Stimulated activated CD8-positive, alpha-beta memory T cell treated with anti-CD3 and anti-CD28 coated beads, Interleukin-12 subunit alpha, Interleukin-12 subunit beta, amount 100 ng/mL, for 24 hours (primary cell): ENCODE results near the gene ASIP.
"Not testable (repeated sequence)": the region's sequence is repeated elsewhere in the genome, so short reads cannot be mapped to it uniquely, and the experiment has no call there.

Experiments
- DNase-seq: peaks from one replicate; pipeline ENCODE4 v3.0.0-alpha.2; 2020; ENCODE audit errors: extremely low read depth

Gene ASIP

GRCh38 chr20:34242879-34243278 is 1.7 kb downstream of the ASIP start:
- DNase-seq: no peak

DNA sequence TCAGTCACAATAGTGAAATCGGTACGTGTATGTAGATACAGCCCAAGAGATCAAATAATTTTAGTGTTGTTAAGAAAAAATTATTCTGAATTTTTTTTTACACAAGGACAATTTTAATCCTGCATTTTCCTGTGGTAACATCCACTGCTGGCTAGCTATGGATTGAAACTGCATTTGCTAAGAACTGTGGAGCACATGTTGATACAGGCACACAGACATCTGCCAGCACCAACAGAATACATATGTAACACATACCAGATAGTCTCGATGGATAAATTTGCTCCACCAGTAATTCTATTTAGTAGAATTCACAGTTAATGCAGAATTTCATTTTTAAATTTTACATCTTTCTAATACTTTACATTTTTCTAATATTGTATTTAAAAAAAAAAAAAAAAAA is 2.2 kb downstream of the ASIP start:
- DNase-seq: no peak

- no peak for DNase-seq
Observed at GRCh38 chr20:34246126-34246626, 5.0 kb downstream of the ASIP start.

GRCh38 chr20:34249291-34249690 is 8.1 kb downstream of the ASIP start:
- no peak for DNase-seq

DNA sequence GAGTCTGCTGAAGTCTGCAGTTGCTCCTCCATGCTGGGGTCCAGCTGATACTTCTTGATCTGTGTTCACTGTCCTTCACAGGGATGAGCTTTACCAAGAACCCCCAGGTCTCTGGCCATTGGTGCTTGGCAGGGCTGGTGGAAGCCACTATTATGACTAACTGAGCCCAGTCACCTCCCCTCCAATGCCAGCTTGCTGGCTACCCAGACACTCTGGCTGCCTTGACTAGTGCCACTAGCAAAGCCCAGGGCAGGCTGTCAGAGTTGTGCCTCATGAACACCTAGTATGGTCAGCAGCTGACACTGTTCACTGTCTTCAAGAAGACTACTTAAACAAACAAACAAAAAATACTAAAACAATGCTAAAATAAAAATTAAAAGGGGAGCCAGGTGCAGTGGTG is 8.8 kb downstream of the ASIP start:
- no peak for DNase-seq

- DNase-seq: no peak
Observed at GRCh38 chr20:34251619-34252018, 10.4 kb downstream of the ASIP start.

DNA sequence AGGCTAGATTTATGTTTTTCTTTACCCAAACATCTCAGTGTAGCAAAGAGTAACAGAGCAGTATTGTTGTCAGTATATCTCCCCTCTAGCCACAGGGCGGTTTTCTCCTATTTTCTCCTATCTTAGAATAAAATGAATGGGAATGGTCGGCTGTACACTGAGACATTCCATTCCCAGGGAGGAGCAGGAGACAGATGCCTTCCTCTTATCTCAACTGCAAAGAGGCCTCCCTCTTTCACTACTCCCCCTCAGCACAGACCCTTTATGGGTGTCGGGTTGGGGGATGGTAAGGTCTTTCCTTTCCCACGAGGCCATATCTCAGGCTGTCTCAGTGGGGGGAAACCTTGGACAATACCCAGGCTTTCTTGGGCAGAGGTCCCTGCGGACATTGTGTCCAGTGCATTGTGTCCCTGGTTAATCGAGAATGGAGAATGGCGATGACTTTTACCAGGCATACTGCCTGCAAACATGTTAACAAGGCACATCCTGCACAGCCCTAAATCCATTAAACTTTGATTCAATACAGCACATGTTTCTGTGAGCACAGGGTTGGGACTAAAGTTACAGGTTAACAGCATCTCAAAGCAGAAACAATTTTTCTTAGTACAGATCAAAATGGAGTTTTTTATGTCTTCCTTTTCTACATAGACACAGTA is 11.3 kb downstream of the ASIP start:
- DNase-seq: not testable (repeated sequence)

GRCh38 chr20:34254979-34255378 is 13.8 kb downstream of the ASIP start:
- DNase-seq: no peak

- DNase-seq: no peak
Observed at GRCh38 chr20:34256629-34257124, 15.5 kb downstream of the ASIP start.

GRCh38 chr20:34260208-34260942 is 19.2 kb downstream of the ASIP start:
- DNase-seq: no peak

DNA sequence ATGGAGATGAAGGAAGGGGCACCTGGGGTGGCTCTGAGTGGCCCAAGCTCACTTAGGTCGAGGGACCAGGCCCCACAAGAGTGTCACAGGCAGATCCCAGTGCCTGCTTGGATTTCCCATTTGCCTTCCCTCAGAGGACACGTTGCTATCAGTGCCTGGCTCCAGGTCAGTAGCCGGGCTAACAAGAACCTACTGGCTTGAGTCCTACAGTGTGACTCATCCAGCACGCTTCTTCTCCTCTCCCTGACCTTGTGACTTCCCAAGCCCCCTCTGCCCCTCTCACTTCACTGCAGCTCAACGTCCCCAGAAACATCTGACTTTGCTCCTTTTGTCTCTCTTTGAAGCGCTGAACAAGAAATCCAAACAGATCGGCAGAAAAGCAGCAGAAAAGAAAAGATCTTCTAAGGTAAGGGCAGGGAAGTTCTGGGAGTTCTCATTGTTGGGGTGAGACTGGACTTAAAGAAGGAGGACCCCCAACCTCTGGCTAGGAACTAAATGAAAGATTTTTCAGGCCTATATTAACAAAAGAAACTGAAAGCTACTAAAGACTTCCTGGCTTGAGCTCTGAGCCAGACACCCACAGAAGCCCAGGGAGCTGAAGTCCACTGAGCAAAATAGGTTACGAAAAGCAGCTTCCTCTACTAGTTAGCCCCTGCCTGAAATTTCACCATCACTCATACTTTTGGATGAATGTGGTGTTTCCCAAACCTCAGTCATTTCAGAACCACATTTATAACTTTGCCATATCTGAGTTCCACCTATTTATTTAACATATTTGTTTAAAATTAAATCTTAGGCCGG is 21.5 kb downstream of the ASIP start:
- no peak for DNase-seq

DNA sequence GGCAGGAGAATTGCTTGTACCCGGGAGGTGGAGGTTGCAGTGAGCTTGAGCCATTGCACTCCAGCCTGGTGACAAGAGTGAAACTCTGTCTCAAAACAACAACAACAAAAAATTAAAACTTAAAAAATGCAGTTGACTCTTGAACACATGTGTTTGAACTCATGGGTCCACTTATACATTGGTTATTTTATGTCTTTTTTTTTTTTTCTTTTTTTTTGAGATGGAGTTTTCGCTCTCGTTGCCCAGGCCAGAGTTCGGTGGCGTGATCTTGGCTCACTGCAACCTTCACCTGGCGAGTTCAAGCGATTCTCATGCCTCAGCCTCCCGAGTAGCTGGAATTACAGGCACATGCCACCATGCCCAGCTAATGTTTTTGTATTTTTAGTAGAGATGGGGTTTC is 22.2 kb downstream of the ASIP start:
- DNase-seq: not testable (repeated sequence)

DNA sequence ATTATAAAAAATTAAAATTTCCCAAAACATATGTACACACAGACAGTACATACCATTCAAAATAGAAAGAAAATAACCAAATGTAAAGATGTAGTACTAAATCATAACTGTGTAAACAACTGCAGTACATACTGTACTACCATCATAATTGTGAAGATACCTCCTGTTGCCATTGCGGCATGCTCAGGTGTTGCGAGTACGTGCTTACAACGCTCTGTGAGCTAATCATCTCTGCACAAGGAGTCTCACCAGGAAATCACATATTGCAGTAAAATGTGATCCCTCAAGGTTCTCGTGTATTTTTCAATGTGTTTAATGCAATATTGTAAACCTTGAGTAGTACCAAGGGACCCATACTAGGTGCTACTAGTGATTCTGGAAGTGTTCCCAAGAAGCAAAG is 22.9 kb downstream of the ASIP start:
- DNase-seq: no peak

DNA sequence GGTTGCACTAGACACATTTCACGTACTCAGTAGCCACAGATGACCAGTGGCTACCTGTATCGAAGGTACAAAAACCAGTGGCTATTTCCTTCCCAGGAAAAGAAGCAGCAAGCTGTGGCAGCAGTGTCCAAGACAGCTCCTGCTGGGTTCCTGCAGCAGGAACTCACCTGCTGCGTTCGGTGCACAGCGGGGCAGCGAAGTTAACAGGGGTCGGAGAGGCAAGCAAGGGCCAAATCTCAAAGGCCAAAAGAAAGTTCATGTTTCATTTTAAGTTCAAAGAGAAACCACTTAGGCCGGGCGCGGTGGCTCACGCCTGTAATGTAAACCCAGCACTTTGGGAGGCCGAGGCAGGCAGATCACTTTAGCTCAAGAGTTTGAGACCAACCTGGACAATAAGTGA is 26.9 kb downstream of the ASIP start:
- DNase-seq: no peak

DNA sequence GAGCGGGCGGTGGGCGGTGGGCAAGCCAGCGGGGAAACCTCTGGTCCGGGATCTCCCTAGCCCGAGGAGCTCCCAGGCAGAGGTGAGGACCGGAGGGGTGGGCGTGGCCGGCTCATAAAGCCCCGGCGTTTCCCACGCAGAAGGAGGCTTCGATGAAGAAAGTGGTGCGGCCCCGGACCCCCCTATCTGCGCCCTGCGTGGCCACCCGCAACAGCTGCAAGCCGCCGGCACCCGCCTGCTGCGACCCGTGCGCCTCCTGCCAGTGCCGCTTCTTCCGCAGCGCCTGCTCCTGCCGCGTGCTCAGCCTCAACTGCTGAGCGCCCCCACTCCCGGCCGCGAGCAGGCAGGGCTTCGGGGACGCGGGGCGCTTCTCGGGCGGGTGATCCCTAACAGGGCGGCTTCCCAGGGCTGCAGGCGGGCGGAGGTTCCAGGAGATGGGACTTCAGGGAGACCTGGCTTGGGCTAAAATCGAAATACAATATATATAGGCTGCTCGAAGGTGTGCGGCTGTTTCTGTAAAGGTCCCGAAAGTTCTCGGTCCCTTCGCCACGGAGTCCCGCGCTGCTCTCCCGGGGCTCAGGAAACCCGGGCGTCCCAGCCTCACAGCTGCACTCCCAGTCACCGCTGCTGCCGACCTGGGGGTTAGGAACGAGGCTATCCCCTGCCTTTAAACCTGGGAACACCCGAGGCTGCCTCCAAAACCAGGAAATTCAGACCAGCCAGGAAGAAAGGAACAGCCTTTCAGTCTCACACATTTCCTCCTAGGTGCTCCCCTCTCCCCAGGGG is 27.8 kb downstream of the ASIP start:
- no peak for DNase-seq

DNA sequence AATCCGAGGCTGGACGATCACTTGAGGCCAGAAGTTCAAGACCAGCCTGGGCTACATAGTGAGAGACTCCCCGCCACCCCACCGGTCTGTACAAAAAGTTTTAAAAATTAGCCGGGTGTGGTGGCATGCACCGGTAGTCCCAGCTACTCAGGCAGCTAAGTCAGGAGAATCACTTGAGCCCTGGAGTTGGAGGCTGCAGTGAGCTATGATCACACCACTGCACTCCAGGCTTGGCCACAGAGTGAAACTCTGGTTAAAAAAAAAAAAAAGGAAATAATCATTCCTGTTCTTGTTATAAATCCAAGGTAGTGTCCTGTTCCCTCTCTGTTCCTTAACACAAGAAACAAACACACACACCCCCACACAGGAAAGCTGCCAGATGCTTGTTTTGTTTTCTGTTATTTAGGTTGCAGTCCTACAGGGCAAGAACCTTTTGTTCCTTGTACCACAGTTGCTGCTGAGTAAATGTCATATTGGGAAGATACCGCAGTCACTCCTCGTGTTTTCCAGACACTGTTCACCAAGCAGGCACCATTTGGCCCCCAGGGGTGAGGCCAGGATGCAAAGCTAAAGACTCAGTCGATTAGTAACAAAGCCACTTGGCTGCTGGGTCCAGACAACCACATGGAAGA is 28.9 kb downstream of the ASIP start:
- DNase-seq: no peak

DNA sequence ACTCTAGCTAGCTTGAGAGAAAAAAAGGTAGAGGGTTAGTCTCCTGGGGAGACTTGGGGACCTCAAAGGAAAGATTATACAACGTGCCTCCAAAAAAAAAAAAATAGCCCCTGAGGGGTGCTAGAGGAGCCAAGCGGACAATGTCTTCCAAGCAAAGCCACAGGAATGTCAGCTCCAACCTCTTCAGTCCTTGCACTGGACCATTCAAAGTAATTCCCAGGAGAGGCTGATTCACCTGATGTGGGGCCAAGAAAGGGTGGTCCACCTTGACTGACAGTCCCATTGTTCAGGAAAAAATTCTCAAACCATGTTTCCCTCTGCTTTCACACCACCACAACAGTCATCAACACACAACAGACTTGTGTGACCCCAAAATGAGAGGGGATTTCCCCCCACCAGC is 30.7 kb downstream of the ASIP start:
- DNase-seq: no peak

DNA sequence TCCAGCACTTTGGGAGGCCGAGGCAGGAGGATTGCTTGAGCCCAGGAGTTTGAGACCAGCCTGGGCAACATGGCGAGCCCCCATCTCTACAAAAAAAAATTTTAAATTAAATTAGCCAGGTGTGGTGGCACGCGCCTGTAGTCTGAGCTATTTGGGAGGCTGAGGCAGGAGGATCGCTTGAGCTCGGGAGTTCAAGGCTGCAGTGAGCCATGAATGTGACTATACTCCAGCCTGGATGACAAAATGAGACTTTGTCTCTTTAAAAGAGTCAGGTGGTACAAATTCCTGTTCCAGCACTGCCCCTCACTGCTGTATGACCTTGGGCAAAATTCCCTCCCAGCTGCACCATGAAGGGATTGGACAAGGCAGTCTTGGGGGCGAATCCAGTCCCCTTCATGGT is 33.5 kb downstream of the ASIP start:
- DNase-seq: no peak

GRCh38 chr20:34281177-34281576 is 40.0 kb downstream of the ASIP start:
- no peak for DNase-seq

GRCh38 chr20:34282041-34282440 is 40.8 kb downstream of the ASIP start:
- no peak for DNase-seq

DNA sequence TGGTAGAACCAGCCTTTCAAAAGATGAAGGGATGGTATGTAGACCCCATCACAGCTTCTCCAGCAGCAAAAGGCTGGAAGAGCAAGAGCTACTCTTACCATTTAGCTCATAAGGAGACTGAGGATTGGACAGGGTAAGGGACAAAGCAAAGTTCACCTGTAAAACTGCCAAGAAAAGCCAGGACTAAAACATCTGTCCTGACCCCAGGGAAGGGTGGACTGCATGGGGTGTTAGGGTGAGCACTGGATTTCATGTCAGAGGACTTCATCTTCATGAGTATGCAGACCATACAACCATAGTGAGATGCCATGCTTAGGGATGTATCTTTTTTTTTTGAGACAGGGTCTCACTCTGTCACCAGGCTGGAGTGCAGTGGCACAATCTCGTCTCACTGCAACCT is 42.6 kb downstream of the ASIP start:
- no peak for DNase-seq
